HepG2 (cell line): Measurements from ENCODE around the gene NWD2. TPM values are rescaled to one million over a fixed set of nuclear protein-coding genes. Genes with fewer than 3 reads are reported as not detected.

Source experiments
- ATAC-seq: fragments of 200-7000 bp; cut with Tn5 transposase; 3 replicates; pipeline ENCODE4 v1.9.1; 2020; ENCODE audit warnings: mild to moderate bottlenecking, moderate library complexity
- BruUV-seq: library from RNA; stranded (reverse); fragments of 400-500 nt; replicated peaks from 2 replicates; lab custom pipeline; 2021; lab: Mats Ljungman, UMichigan
- CTCF ChIA-PET: fragments of 300-600 bp; formaldehyde crosslinking; extraction: SDS; loops from one replicate; lab custom pipeline; 2021; ENCODE audit warnings: low total read pairs, inconsistent platforms, low intra/inter-chr PET ratio; lab: Yijun Ruan, JAX
- POLR2A ChIA-PET: fragments of 350-600 bp; sonication (Branson Sonifier 250); formaldehyde crosslinking; loops from one replicate; lab custom pipeline; 2020; ENCODE audit warnings: antibody characterized with exemption, inconsistent platforms; lab: Yijun Ruan, JAX
- DNase-seq: peaks from one replicate; pipeline ENCODE4 v3.0.0-alpha.2; 2015; ENCODE audit warnings: low spot score
- FAIRE-seq: peaks from 3 replicates; lab custom pipeline; 2011; peaks lifted over from hg19 to GRCh38; lab: Jason Lieb, UNC
- H2AFZ ChIP-seq: one replicate; pipeline ENCODE4 v1.6.1; 2011; ENCODE audit warnings: low read length, inconsistent platforms
- H3K27ac ChIP-seq: fragments of 300-600 bp; 3 replicates; pipeline ENCODE4 v1.8.0; 2011; ENCODE audit warnings: mixed run types, mild to moderate bottlenecking, mixed read lengths, low read length, inconsistent platforms; ENCODE audit not compliant: insufficient read depth; ENCODE audit errors: extremely low read length
- H3K27me3 ChIP-seq, 2 experiments: fragments of 200-600 bp in 1 of 2; 2 replicates in 1 of 2; 3 replicates in 1 of 2; pipeline versions ENCODE4 v1.6.0 to v1.8.0; 2011; ENCODE audit warnings: low read length in 2 of 2, mild to moderate bottlenecking in 2 of 2, moderate library complexity in 2 of 2, inconsistent platforms in 1 of 2; ENCODE audit not compliant: insufficient read depth in 2 of 2, control insufficient read depth in 1 of 2
- H3K36me3 ChIP-seq, 2 experiments: fragments of 200-600 bp in 1 of 2; replicated peaks in 1 of 2; 2 replicates in 1 of 2; 3 replicates in 1 of 2; pipeline versions ENCODE4 v1.5.1 to v1.8.0; 2011; ENCODE audit warnings: low read length in 2 of 2, inconsistent platforms in 1 of 2; ENCODE audit not compliant: insufficient read depth in 2 of 2, control insufficient read depth in 1 of 2
- H3K4me1 ChIP-seq: 2 replicates; pipeline ENCODE4 v1.5.1; 2012; ENCODE audit warnings: low read length, inconsistent platforms; ENCODE audit not compliant: insufficient read depth
- H3K4me2 ChIP-seq: 2 replicates; pipeline ENCODE4 v1.6.0; 2011; ENCODE audit warnings: low read depth, low read length, inconsistent platforms
- H3K4me3 ChIP-seq, 3 experiments: fragments of 200-600 bp in 1 of 3; sonication (generic), shearing (Covaris generic) in 1 of 3; replicated peaks in 1 of 3; 2 replicates each; pipeline ENCODE4 v1.5.1; 2011 to 2016; ENCODE audit warnings: low read length in 3 of 3, inconsistent platforms in 2 of 3, low read depth in 2 of 3, mild to moderate bottlenecking in 2 of 3, control low read depth in 1 of 3, mixed read lengths in 1 of 3; ENCODE audit not compliant: insufficient read depth in 1 of 3
- H3K79me2 ChIP-seq: one replicate; pipeline ENCODE4 v1.6.1; 2011; ENCODE audit warnings: low read length, inconsistent platforms; ENCODE audit not compliant: insufficient read depth
- H3K9ac ChIP-seq: 2 replicates; pipeline ENCODE4 v1.6.0; 2011; ENCODE audit warnings: mild to moderate bottlenecking, low read depth, low read length, inconsistent platforms; ENCODE audit not compliant: insufficient read depth
- H3K9me3 ChIP-seq: 2 replicates; pipeline ENCODE4 v1.5.1; 2012; ENCODE audit warnings: mild to moderate bottlenecking, low read length
- H4K20me1 ChIP-seq: 2 replicates; pipeline ENCODE4 v1.6.0; 2011; ENCODE audit warnings: inconsistent platforms, mild to moderate bottlenecking, low read length, moderate library complexity; ENCODE audit not compliant: insufficient read depth
- ATF7 ChIP-seq, 2 experiments: fragments of 450-650 bp in 1 of 2; sonication (generic) in 1 of 2; formaldehyde crosslinking in 1 of 2; IDR thresholded peaks; 2 replicates each; pipeline versions ENCODE4 v1.4.0 to v1.6.1; 2016 to 2020; ENCODE audit warnings: antibody characterized with exemption in 1 of 2, mild to moderate bottlenecking in 1 of 2, missing genetic modification reagents in 1 of 2
- CEBPB ChIP-seq: IDR thresholded peaks from 2 replicates; pipeline ENCODE4 v1.6.1; 2011; ENCODE audit warnings: low read depth, low read length, improper control_type of control experiment, borderline replicate concordance
- KDM5B ChIP-seq: sonication (generic); formaldehyde crosslinking; IDR thresholded peaks from 2 replicates; pipeline ENCODE4 v1.4.0; 2020; ENCODE audit warnings: missing genetic modification reagents, mild to moderate bottlenecking, borderline replicate concordance
- ZNF17 ChIP-seq: sonication (generic); formaldehyde crosslinking; IDR thresholded peaks from 2 replicates; pipeline ENCODE4 v1.5.0; 2020; ENCODE audit warnings: mild to moderate bottlenecking, missing genetic modification reagents
- ZNF501 ChIP-seq: sonication (generic); formaldehyde crosslinking; IDR thresholded peaks from 2 replicates; pipeline ENCODE4 v1.5.1; 2020; ENCODE audit warnings: mild to moderate bottlenecking, moderate library complexity, missing genetic modification reagents
- ZNF503 ChIP-seq: sonication (generic); formaldehyde crosslinking; IDR thresholded peaks from 2 replicates; pipeline ENCODE4 v1.4.0; 2020; ENCODE audit warnings: missing genetic modification reagents
- WGBS: methylation state at CpG from one replicate; pipeline ENCODE4 v1.1.6; 2017; ENCODE audit warnings: low lambda C conversion rate; 5-methylcytosine and 5-hydroxymethylcytosine counted together
- in situ Hi-C: cut with HindIII; loops from 2 replicates; pipeline ENCODE4 v1.10.0; 2017; ENCODE audit warnings: low pct_unique_long_range_greater_than_20kb; ENCODE audit not compliant: extremely low pct_ligation_motif_present
- intact Hi-C: fragments of 100-400 bp; cut with micrococcal nuclease; formaldehyde crosslinking; loops from one replicate; pipeline ENCODE4 v1.10.0; 2022; ENCODE audit not compliant: unreplicated experiment
- polyA plus RNA-seq, 8 experiments: library from polyadenylated mRNA; depleted of rRNA in 3 of 8; stranded (reverse) in 7 of 8; unstranded in 1 of 8; fragments of >200 nt; fragmentation: Illumina TruSeq in 4 of 8; extraction: Trizol in 4 of 8; gene quantifications; 2 replicates each; pipeline versions ENCODE4 v1.2.1 to v1.2.3, GENCODE V29; 2011 to 2016; ENCODE audit warnings: low read depth in 4 of 8, missing spikeins in 1 of 8, mixed read lengths in 1 of 8; ENCODE audit not compliant: insufficient read depth in 1 of 8
- total RNA-seq, 5 experiments: library from RNA; depleted of rRNA; stranded (reverse); fragments of >200 nt; fragmentation: Illumina TruSeq; extraction: Trizol; gene quantifications; 2 replicates each; pipeline ENCODE4 v1.2.3, GENCODE V29; 2016; ENCODE audit warnings: low read depth in 1 of 5
- TF ChIP-seq, protein P1 (sequence below): IDR thresholded peaks from 2 replicates; pipeline ENCODE4 v1.6.1; 2018; ENCODE audit warnings: missing genetic modification reagents

NWD2 gene
- total and polyA plus RNA-seq, 2 of the 13 experiments (the other 11 are each of a cell fraction or from before 2014, with no cell fraction given) = not detected

GRCh38 chr4:37438564-37439279 is 194.2 kb downstream of the NWD2 start:
- H2AFZ ChIP-seq = no peak overlapping the region
- no peak overlapping the region for H3K4me3 ChIP-seq
- H3K27ac ChIP-seq = no peak overlapping the region
- H3K9ac ChIP-seq = no peak overlapping the region
- no peak for FAIRE-seq
- no peak for DNase-seq
- no peaks in the 10 kb centered on the region for H3K79me2 ChIP-seq
- POLR2A ChIA-PET = no interaction called here
- in situ Hi-C loops = no loop called here
- WGBS = 48% methylated on average over 8 of the region's 8 CpGs
- no TSS peak for BruUV-seq
- no peaks in the 10 kb centered on the region for H4K20me1 ChIP-seq
- ATAC-seq = no peak
- H3K9me3 ChIP-seq = no peaks in the 10 kb centered on the region
- no peak overlapping the region for H3K4me2 ChIP-seq
- intact Hi-C loops = loop anchor here (10.0 kb wide), 1 partner anchor 366 kb away; no protein-coding TSS in a partner anchor
- TF ChIP-seq ZNF17 = no peak
- TF ChIP-seq ZNF503 (CRISPR knock-in tag) = no peak
- TF ChIP-seq ATF7 (IDR thresholded peaks at IDR 0.05) = peak; percentile 33; the same call in 1 of the 2 replicates
- no peak for TF ChIP-seq ATF7 (CRISPR knock-in tag; IDR thresholded peaks at IDR 0.05)
- no peak for TF ChIP-seq KDM5B (CRISPR knock-in tag)
- TF ChIP-seq, protein P1, sequence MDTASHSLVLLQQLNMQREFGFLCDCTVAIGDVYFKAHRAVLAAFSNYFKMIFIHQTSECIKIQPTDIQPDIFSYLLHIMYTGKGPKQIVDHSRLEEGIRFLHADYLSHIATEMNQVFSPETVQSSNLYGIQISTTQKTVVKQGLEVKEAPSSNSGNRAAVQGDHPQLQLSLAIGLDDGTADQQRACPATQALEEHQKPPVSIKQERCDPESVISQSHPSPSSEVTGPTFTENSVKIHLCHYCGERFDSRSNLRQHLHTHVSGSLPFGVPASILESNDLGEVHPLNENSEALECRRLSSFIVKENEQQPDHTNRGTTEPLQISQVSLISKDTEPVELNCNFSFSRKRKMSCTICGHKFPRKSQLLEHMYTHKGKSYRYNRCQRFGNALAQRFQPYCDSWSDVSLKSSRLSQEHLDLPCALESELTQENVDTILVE (CRISPR knock-in tag) = no peak
- TF ChIP-seq CEBPB = peak; percentile 59; the same call in 1 of the 2 replicates
- no peak for TF ChIP-seq ZNF501 (CRISPR knock-in tag)
- TF ChIP-seq, all 625 proteins: peak for 2
- CTCF ChIA-PET = no interaction called here
- H3K4me1 ChIP-seq = peaks cover 25% of the 10 kb centered on the region
- H3K36me3 ChIP-seq = no peaks in the 10 kb centered on the region
- no peaks in the 10 kb centered on the region; a peak in 1 of 5 replicates for H3K27me3 ChIP-seq
